Osteoblast (primary cell): ENCODE measurements around the gene CLPX. TPM values are rescaled to one million over a fixed set of nuclear protein-coding genes. Genes with fewer than 3 reads are reported as not detected.

Experiments
- DNase-seq: peaks from one replicate; pipeline ENCODE4 v3.0.0; 2011; ENCODE audit warnings: low spot score, mixed read lengths; ENCODE audit not compliant: insufficient read length; ENCODE audit errors: missing footprints
- H2AFZ ChIP-seq: 2 replicates; pipeline ENCODE4 v1.6.0; 2011; ENCODE audit warnings: mild to moderate bottlenecking, low read length
- H3K27ac ChIP-seq: 2 replicates; pipeline ENCODE4 v1.5.1; 2011; ENCODE audit warnings: mild to moderate bottlenecking, low read depth, low read length, moderate library complexity
- H3K27me3 ChIP-seq: 2 replicates; pipeline ENCODE4 v1.6.0; 2012; ENCODE audit warnings: mild to moderate bottlenecking, control low read depth, inconsistent platforms, low read length, moderate library complexity; ENCODE audit not compliant: insufficient read depth
- H3K36me3 ChIP-seq: 2 replicates; pipeline ENCODE4 v1.5.1; 2011; ENCODE audit warnings: mild to moderate bottlenecking, low read length, control low read depth, moderate library complexity; ENCODE audit not compliant: insufficient read depth
- H3K4me1 ChIP-seq: 2 replicates; pipeline ENCODE4 v1.5.1; 2011; ENCODE audit warnings: mild to moderate bottlenecking, low read length, control low read depth, moderate library complexity; ENCODE audit not compliant: insufficient read depth
- H3K4me2 ChIP-seq: 2 replicates; pipeline ENCODE4 v1.6.0; 2011; ENCODE audit warnings: mild to moderate bottlenecking, low read length; ENCODE audit not compliant: insufficient read depth
- H3K4me3 ChIP-seq: fragments of 200-600 bp; sonication (generic); 3 replicates; pipeline ENCODE4 v1.5.1; 2012; ENCODE audit warnings: mild to moderate bottlenecking, low read length, inconsistent platforms; ENCODE audit not compliant: insufficient read depth
- H3K79me2 ChIP-seq: 2 replicates; pipeline ENCODE4 v1.6.0; 2012; ENCODE audit warnings: mild to moderate bottlenecking, low read length, control low read depth, inconsistent platforms; ENCODE audit not compliant: insufficient read depth
- H3K9me3 ChIP-seq: 2 replicates; pipeline ENCODE4 v1.5.1; 2011; ENCODE audit warnings: low read depth, low read length, control low read depth
- H4K20me1 ChIP-seq: 2 replicates; pipeline ENCODE4 v1.6.0; 2012; ENCODE audit warnings: mild to moderate bottlenecking, low read length, control low read depth; ENCODE audit not compliant: insufficient read depth
- total RNA-seq: library from RNA; depleted of rRNA; stranded (reverse); fragments of >200 nt; gene quantifications from 2 replicates; pipeline ENCODE4 v1.2.3, GENCODE V29; 2012
- TF ChIP-seq, protein P1 (sequence below): IDR thresholded peaks from 2 replicates; pipeline ENCODE4 v1.5.1; 2011; ENCODE audit warnings: mild to moderate bottlenecking, low read depth, low read length, moderate library complexity; ENCODE audit errors: extremely low read depth

Gene CLPX
- total RNA-seq, 1 donor, result 46.7 TPM

DNA sequence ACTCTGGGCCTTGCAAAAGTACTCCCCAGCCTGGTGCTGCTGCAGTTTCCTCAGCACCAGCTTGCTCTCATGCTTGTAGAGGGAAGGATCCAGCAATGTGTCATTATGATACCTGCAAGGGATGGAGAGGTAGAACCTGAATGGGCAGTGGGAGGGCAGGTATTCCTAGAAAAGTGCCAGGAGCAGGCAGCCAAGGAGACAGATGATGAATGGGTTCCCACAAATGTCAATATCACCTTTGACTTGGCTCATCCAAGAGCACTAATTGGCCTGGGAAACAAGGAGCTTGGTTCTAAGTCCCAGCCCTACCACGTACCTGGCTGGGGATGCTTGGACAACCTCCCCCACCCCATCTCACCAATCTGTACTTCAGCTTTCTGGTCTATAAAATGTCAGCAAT is 16.8 kb upstream of the CLPX start:
- Histone ChIP-seq H3K4me1 (no peaks in the 10 kb centered on the region), H3K27me3 (no peaks in the 10 kb centered on the region), H3K4me3 (no peak overlapping the region), H4K20me1 (no peaks in the 10 kb centered on the region), H3K36me3 (no peaks in the 10 kb centered on the region), H2AFZ (no peak overlapping the region), H3K9me3 (no peaks in the 10 kb centered on the region), H3K4me2 (no peak overlapping the region), H3K27ac (no peak overlapping the region), H3K79me2 (no peaks in the 10 kb centered on the region)
- TF ChIP-seq, protein P1, sequence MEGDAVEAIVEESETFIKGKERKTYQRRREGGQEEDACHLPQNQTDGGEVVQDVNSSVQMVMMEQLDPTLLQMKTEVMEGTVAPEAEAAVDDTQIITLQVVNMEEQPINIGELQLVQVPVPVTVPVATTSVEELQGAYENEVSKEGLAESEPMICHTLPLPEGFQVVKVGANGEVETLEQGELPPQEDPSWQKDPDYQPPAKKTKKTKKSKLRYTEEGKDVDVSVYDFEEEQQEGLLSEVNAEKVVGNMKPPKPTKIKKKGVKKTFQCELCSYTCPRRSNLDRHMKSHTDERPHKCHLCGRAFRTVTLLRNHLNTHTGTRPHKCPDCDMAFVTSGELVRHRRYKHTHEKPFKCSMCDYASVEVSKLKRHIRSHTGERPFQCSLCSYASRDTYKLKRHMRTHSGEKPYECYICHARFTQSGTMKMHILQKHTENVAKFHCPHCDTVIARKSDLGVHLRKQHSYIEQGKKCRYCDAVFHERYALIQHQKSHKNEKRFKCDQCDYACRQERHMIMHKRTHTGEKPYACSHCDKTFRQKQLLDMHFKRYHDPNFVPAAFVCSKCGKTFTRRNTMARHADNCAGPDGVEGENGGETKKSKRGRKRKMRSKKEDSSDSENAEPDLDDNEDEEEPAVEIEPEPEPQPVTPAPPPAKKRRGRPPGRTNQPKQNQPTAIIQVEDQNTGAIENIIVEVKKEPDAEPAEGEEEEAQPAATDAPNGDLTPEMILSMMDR, result no peak
- no peak for DNase-seq

DNA sequence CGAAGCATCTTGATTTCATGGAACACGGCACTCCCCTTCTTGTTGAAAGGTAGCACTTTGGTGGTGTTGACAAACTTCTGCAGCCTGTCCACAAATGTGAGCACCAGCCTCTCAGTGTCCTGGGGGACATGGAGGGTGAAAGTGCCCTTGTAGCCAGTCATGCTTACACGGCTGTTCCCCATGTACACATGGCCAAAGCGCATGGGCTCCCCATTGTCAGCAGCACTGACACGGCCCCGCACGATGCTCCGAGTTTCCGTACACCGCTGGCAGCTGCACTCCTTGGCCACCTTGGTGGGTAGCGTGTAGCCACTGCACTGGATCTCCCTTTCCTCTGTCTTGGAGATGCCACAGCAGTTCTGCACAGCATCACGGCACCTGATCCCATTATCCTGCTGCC is 13.4 kb upstream of the CLPX start:
- Histone ChIP-seq H3K9me3 (no peaks in the 10 kb centered on the region), H2AFZ (no peak overlapping the region), H3K27ac (no peak overlapping the region), H3K36me3 (no peaks in the 10 kb centered on the region), H3K4me2 (no peak overlapping the region), H3K27me3 (no peaks in the 10 kb centered on the region), H3K79me2 (no peaks in the 10 kb centered on the region), H3K4me1 (no peaks in the 10 kb centered on the region), H3K4me3 (no peak overlapping the region), H4K20me1 (no peaks in the 10 kb centered on the region)
- TF ChIP-seq, protein P1, result no peak
- DNase-seq, result no peak

DNA sequence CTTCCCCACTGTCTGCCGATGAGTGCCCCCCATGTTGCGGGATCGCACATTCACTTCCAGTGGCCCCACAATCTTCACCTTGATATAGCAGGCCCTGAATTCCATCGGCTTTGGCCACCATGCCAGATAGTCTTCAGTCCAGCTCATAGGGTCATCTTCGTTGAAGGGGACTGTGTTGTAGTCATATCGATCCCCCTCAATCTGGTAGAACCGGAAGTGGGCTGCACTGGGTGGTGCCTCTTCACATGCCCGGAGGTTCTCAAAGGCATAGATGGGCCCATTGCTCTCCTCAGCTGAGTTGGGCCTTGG is 12.1 kb upstream of the CLPX start:
- Histone ChIP-seq H3K27ac (no peak overlapping the region), H3K4me3 (no peak overlapping the region), H3K4me1 (no peaks in the 10 kb centered on the region), H3K4me2 (no peak overlapping the region), H2AFZ (no peak overlapping the region), H3K79me2 (no peaks in the 10 kb centered on the region), H3K27me3 (no peaks in the 10 kb centered on the region), H4K20me1 (no peaks in the 10 kb centered on the region), H3K36me3 (no peaks in the 10 kb centered on the region), H3K9me3 (no peaks in the 10 kb centered on the region)
- TF ChIP-seq, protein P1, result no peak
- DNase-seq, result no peak

DNA sequence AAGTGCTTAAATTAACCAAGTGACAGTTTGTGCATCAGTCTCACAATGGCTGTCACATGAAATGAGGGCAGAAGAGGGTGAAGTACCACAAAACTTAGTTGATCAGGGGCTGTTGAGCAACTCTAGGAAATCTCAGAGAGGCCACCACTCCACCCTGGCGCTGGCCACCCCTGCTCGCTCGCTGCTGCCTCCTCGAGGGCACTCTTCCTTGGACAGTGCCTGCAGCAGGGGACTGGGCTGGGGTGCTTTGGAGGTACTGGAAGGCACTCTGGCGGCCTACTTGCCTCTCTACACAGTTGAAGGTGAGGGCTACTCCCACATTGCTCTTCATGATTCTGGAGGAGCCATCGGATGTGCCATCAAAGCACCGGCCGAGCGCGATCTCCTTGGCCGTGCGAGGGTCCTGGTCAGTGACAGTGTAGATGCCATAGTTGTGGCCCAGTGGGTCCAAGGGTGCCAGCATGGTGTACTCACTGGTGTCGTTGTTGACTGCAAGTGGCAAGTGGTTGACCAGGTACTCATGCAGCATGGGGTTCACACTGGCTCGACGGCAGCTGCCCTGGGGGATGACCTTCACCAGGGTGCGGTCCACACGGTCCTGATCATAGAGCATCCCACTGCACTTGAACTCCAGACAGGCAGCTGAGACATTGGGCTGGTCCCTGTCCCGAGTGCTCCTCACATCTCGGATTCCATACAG is 11.6 kb upstream of the CLPX start:
- H3K79me2 ChIP-seq, result no peaks in the 10 kb centered on the region
- H3K9me3 ChIP-seq, result no peaks in the 10 kb centered on the region
- DNase-seq, result peak; percentile 53
- no peaks in the 10 kb centered on the region for H4K20me1 ChIP-seq
- H3K4me1 ChIP-seq, result no peaks in the 10 kb centered on the region
- H3K27me3 ChIP-seq, result no peaks in the 10 kb centered on the region
- TF ChIP-seq, protein P1, result no peak
- no peak overlapping the region for H3K4me2 ChIP-seq
- H3K4me3 ChIP-seq, result no peak overlapping the region
- H3K27ac ChIP-seq, result no peak overlapping the region
- no peaks in the 10 kb centered on the region for H3K36me3 ChIP-seq
- no peak overlapping the region for H2AFZ ChIP-seq
